SJSA1 (cell line): ENCODE measurements around the gene ESRRA. TPM values are rescaled to one million over a fixed set of nuclear protein-coding genes. Genes with fewer than 3 reads are reported as not detected.

Experiments
- DNase-seq, 2 experiments: peaks; one replicate each; pipeline ENCODE4 v3.0.0-alpha.2; 2015 to 2020; ENCODE audit warnings: low spot score in 2 of 2, low read depth in 1 of 2
- H3K27ac ChIP-seq: fragments of 250-450 bp; sonication (Bioruptor Pico); 2 replicates; pipeline ENCODE4 v1.5.1; 2020; ENCODE audit warnings: mild to moderate bottlenecking, moderate library complexity
- H3K27me3 ChIP-seq: fragments of 250-450 bp; sonication (Bioruptor Pico); replicated peaks from 2 replicates; pipeline ENCODE4 v1.5.1; 2020; ENCODE audit warnings: mild to moderate bottlenecking, moderate library complexity
- H3K36me3 ChIP-seq: fragments of 250-450 bp; sonication (Bioruptor Pico); 2 replicates; pipeline ENCODE4 v1.5.1; 2020; ENCODE audit warnings: mild to moderate bottlenecking
- H3K4me1 ChIP-seq: fragments of 250-450 bp; sonication (Bioruptor Pico); replicated peaks from 2 replicates; pipeline ENCODE4 v1.6.1; 2021; ENCODE audit warnings: mild to moderate bottlenecking
- H3K4me3 ChIP-seq: fragments of 250-450 bp; sonication (Bioruptor Pico); 2 replicates; pipeline ENCODE4 v1.5.1; 2020; ENCODE audit warnings: mild to moderate bottlenecking
- H3K9me3 ChIP-seq: fragments of 250-450 bp; sonication (Bioruptor Pico); replicated peaks from 2 replicates; pipeline ENCODE4 v1.5.1; 2020; ENCODE audit warnings: mild to moderate bottlenecking
- total RNA-seq: library from RNA; depleted of rRNA; stranded (reverse); fragments of >200 nt; shearing (Covaris generic); gene quantifications from 2 replicates; pipeline ENCODE4 v1.2.3, GENCODE V29; 2014; rRNA removed

Gene ESRRA
- total RNA-seq, 1 experiment from 2014 or later = 50.7 TPM

GRCh38 chr11:64357446-64357845, 52.1 kb downstream of the ESRRA start:
- DNase-seq = no peak

GRCh38 chr11:64357904-64358535, 52.7 kb downstream of the ESRRA start:
- Histone ChIP-seq H3K4me3 (peak overlapping the region; percentile 93), H3K4me1 (peaks cover 45% of the 10 kb centered on the region), H3K36me3 (peaks cover 37% of the 10 kb centered on the region), H3K27me3 (peaks cover 10% of the 10 kb centered on the region), H3K27ac (peak overlapping the region; percentile 83), H3K9me3 (no peaks in the 10 kb centered on the region)
- peak; percentile 75 to 89 for DNase-seq

More at GRCh38 chr11:64357446-64357845, 52.1 kb downstream of the ESRRA start:
- H3K36me3 ChIP-seq = peaks cover 32% of the 10 kb centered on the region
- H3K9me3 ChIP-seq = no peaks in the 10 kb centered on the region
- peaks cover 16% of the 10 kb centered on the region for H3K27me3 ChIP-seq
- peaks cover 45% of the 10 kb centered on the region for H3K4me1 ChIP-seq
- H3K27ac ChIP-seq = peak overlapping the region; percentile 18; the same call in 1 of the 2 replicates
- H3K4me3 ChIP-seq = no peak overlapping the region

GRCh38 chr11:64358536-64358906, 53.2 kb downstream of the ESRRA start:
- Histone ChIP-seq H3K27me3 (peaks cover 5% of the 10 kb centered on the region), H3K27ac (peak overlapping the region; percentile 83), H3K4me3 (peak overlapping the region; percentile 93), H3K4me1 (peaks cover 45% of the 10 kb centered on the region), H3K36me3 (peaks cover 42% of the 10 kb centered on the region), H3K9me3 (no peaks in the 10 kb centered on the region)
- DNase-seq = peak; percentile 53 to 77

GRCh38 chr11:64358907-64359711, 53.8 kb downstream of the ESRRA start, which contains the start of gene RPS6KA4:
TSS of gene RPS6KA4 (plus strand) at chr11:64359162. CDS start at chr11:64359236, 74 bp downstream.
- no peaks in the 10 kb centered on the region for H3K27me3 ChIP-seq
- H3K9me3 ChIP-seq = no peaks in the 10 kb centered on the region
- peak; percentile 80 to 81 for DNase-seq
- peak within 1 kb of the TSS; percentile 83 for H3K27ac ChIP-seq
- H3K4me1 ChIP-seq = peaks cover 45% of the 10 kb centered on the region
- peak within 1 kb of the TSS; percentile 93 for H3K4me3 ChIP-seq
- H3K36me3 ChIP-seq = peaks cover 47% of the 10 kb centered on the region

GRCh38 chr11:64359712-64360445, 54.6 kb downstream of the ESRRA start:
- Histone ChIP-seq H3K27ac (no peak overlapping the region), H3K4me3 (peak overlapping the region; percentile 93), H3K9me3 (no peaks in the 10 kb centered on the region), H3K27me3 (no peaks in the 10 kb centered on the region), H3K4me1 (peaks cover 45% of the 10 kb centered on the region), H3K36me3 (peaks cover 54% of the 10 kb centered on the region)
- peak in 1 of 2 experiments; percentile 52 for DNase-seq

GRCh38 chr11:64360448-64360921, 55.2 kb downstream of the ESRRA start:
- H3K4me1 ChIP-seq = peaks cover 40% of the 10 kb centered on the region
- peaks cover 60% of the 10 kb centered on the region for H3K36me3 ChIP-seq
- H3K27me3 ChIP-seq = no peaks in the 10 kb centered on the region
- peak in 1 of 2 experiments; percentile 47 for DNase-seq
- no peaks in the 10 kb centered on the region for H3K9me3 ChIP-seq
- H3K27ac ChIP-seq = no peak overlapping the region
- H3K4me3 ChIP-seq = no peak overlapping the region

GRCh38 chr11:64361659-64362058, 56.3 kb downstream of the ESRRA start:
- peaks cover 72% of the 10 kb centered on the region for H3K36me3 ChIP-seq
- DNase-seq = peak in 1 of 2 experiments; percentile 53
- no peak overlapping the region for H3K27ac ChIP-seq
- peaks cover 41% of the 10 kb centered on the region for H3K4me1 ChIP-seq
- no peaks in the 10 kb centered on the region for H3K9me3 ChIP-seq
- H3K4me3 ChIP-seq = no peak overlapping the region
- no peaks in the 10 kb centered on the region for H3K27me3 ChIP-seq

- H3K27me3 ChIP-seq = no peaks in the 10 kb centered on the region
- H3K4me3 ChIP-seq = no peak overlapping the region
- H3K9me3 ChIP-seq = no peaks in the 10 kb centered on the region
- no peak overlapping the region for H3K27ac ChIP-seq
- DNase-seq = no peak
- H3K36me3 ChIP-seq = peaks cover 79% of the 10 kb centered on the region
- H3K4me1 ChIP-seq = peaks cover 34% of the 10 kb centered on the region
Observed at GRCh38 chr11:64362339-64362738, 57.0 kb downstream of the ESRRA start.

- Histone ChIP-seq H3K27ac (no peak overlapping the region), H3K27me3 (no peaks in the 10 kb centered on the region), H3K4me3 (no peak overlapping the region), H3K4me1 (peaks cover 13% of the 10 kb centered on the region), H3K9me3 (peaks cover 4% of the 10 kb centered on the region), H3K36me3 (peaks cover 96% of the 10 kb centered on the region)
- DNase-seq = no peak
Observed at GRCh38 chr11:64364435-64364834, 59.1 kb downstream of the ESRRA start.

- H3K9me3 ChIP-seq = peaks cover 6% of the 10 kb centered on the region
- no peak for DNase-seq
- peaks cover 98% of the 10 kb centered on the region for H3K36me3 ChIP-seq
- peaks cover 8% of the 10 kb centered on the region for H3K4me1 ChIP-seq
- no peak overlapping the region for H3K27ac ChIP-seq
- no peaks in the 10 kb centered on the region for H3K27me3 ChIP-seq
- no peak overlapping the region for H3K4me3 ChIP-seq
Observed at GRCh38 chr11:64364911-64365310, 59.6 kb downstream of the ESRRA start.

Other genes starting within 250 kb of the ESRRA start
- gene MACROD1, start 139.4 kb upstream of the ESRRA start, total RNA-seq = 17.6 and 22.6 TPM in 2 replicates
- 402 and 488 TPM in 2 replicates for gene STIP1, start 119.4 kb upstream of the ESRRA start, total RNA-seq
- 0.84 TPM in 1 of 2 replicates, not detected in the other for gene FERMT3, start 98.8 kb upstream of the ESRRA start, total RNA-seq
- gene TRPT1, start 79.3 kb upstream of the ESRRA start, total RNA-seq = 49.4 and 50.2 TPM in 2 replicates
- gene NUDT22, start 79.2 kb upstream of the ESRRA start, total RNA-seq = 81.5 and 152 TPM in 2 replicates
- 2.7 and 11.9 TPM in 2 replicates for gene DNAJC4, start 75.0 kb upstream of the ESRRA start, total RNA-seq
- 13.0 and 17.2 TPM in 2 replicates for gene VEGFB, start 70.9 kb upstream of the ESRRA start, total RNA-seq
- gene FKBP2, start 64.4 kb upstream of the ESRRA start, total RNA-seq = 73.4 and 228 TPM in 2 replicates
- gene PPP1R14B, start 58.6 kb upstream of the ESRRA start, total RNA-seq = 467 and 505 TPM in 2 replicates
- gene PLCB3, start 54.0 kb upstream of the ESRRA start, total RNA-seq = 34.3 and 51.5 TPM in 2 replicates
- gene BAD, start 20.9 kb upstream of the ESRRA start, total RNA-seq = 154 and 158 TPM in 2 replicates
- gene GPR137, start 19.7 kb upstream of the ESRRA start, total RNA-seq = 25.4 and 46.6 TPM in 2 replicates
- gene KCNK4, start 14.2 kb upstream of the ESRRA start, total RNA-seq = 0.31 TPM in 1 of 2 replicates, not detected in the other
- gene CATSPERZ, start 5.2 kb upstream of the ESRRA start, total RNA-seq = not detected in 2 replicates
- gene TRMT112, start 12.0 kb downstream of the ESRRA start, total RNA-seq = 506 and 974 TPM in 2 replicates
- gene PRDX5, start 12.6 kb downstream of the ESRRA start, total RNA-seq = 205 and 232 TPM in 2 replicates
- gene CCDC88B, start 34.7 kb downstream of the ESRRA start, total RNA-seq = 2.2 and 5.3 TPM in 2 replicates
- 81.8 and 84.1 TPM in 2 replicates for gene RPS6KA4, start 53.6 kb downstream of the ESRRA start, total RNA-seq